ENCODE measurements around the gene EXOC6B.

DNA sequence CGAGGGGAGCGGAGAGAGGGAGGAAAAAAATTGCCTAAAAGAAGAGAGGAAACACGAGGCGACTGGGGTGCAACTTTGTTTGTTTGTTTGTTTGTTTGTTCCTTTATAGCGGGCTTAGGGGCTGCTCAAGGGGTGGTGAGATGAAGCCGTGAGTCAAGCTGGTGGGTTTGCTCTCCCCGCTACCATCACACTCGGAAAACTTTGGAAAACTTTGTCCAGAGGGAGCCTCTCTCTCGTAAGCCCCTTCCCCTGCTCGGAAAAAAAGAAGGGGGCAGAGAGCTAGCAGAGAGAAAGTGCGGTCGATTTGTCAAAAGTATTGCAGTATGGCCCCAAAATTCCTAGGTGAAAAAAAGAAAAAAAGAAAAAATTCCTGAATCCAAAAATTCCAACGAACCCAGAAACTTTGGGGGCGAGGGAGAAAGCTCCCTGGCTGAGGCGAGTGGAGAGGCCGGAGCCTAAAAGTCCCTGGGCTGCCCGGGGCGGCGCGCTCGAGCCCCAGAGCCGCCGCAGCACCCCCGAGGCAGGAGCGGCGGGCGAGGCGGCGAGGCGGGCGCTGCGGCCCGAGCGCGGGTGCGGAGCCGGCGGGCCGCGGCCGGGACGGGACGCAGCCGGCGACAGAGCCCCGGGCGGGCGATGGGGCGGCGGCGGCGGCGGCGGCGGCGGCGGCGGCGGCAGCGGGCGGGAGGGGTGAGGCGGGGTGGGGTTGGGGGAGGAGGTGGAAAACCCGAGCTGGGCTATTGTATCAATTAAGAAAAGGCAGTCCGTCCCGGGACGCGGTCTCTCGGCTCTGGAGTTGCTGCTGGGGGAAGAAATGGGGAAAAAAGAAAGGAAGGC lies 677.6 kb downstream of the EXOC6B start:
- TF ChIP-seq, protein P1, sequence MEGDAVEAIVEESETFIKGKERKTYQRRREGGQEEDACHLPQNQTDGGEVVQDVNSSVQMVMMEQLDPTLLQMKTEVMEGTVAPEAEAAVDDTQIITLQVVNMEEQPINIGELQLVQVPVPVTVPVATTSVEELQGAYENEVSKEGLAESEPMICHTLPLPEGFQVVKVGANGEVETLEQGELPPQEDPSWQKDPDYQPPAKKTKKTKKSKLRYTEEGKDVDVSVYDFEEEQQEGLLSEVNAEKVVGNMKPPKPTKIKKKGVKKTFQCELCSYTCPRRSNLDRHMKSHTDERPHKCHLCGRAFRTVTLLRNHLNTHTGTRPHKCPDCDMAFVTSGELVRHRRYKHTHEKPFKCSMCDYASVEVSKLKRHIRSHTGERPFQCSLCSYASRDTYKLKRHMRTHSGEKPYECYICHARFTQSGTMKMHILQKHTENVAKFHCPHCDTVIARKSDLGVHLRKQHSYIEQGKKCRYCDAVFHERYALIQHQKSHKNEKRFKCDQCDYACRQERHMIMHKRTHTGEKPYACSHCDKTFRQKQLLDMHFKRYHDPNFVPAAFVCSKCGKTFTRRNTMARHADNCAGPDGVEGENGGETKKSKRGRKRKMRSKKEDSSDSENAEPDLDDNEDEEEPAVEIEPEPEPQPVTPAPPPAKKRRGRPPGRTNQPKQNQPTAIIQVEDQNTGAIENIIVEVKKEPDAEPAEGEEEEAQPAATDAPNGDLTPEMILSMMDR (IDR thresholded peaks at IDR 0.05) = no peak
- no peak for TF ChIP-seq POLR2A (IDR thresholded peaks at IDR 0.05)
